ENCODE results near the gene JDP2. TPM values are rescaled to one million over a fixed set of nuclear protein-coding genes. Genes with fewer than 3 reads are reported as not detected.

JDP2 gene
- total and polyA plus RNA-seq, 2 of the 4 experiments (the other 2 are of a cell fraction) = 35.7 to 38.4 TPM

GRCh38 chr14:75469606-75470237, 41.9 kb downstream of the JDP2 start:
- Histone ChIP-seq H3K27me3 (ENCODE audit: control insufficient read depth, insufficient read depth, low read length) (no peaks in the 10 kb centered on the region), H3K4me3 (ENCODE audit: insufficient read depth, low read depth, low read length) (no peak overlapping the region), H3K56ac (ENCODE audit: extremely low read depth, insufficient read depth, low read length) (no peak overlapping the region), H3K9me1 (ENCODE audit: insufficient read depth, low read length) (no peaks in the 10 kb centered on the region; the same call in 1 of the 2 replicates), H2BK20ac (ENCODE audit: low read depth, low read length) (no peak overlapping the region), H2BK5ac (ENCODE audit: low read depth, low read length, poor library complexity, severe bottlenecking) (no peak overlapping the region), H3K9me3 (ENCODE audit: control insufficient read depth, insufficient read depth, low read length) (no peaks in the 10 kb centered on the region), H3K4me2 (ENCODE audit: low read depth, low read length) (no peak overlapping the region), H3K4me1 (ENCODE audit: control insufficient read depth, insufficient read depth, low read length) (no peaks in the 10 kb centered on the region; the same call in 1 of the 2 replicates), H3K36me3 (ENCODE audit: control insufficient read depth, insufficient read depth, low read length) (peaks cover 62% of the 10 kb centered on the region), H3K14ac (replicated peaks; ENCODE audit: low read depth, low read length) (no peak overlapping the region), H2AK9ac (replicated peaks; ENCODE audit: low read depth, low read length, poor library complexity) (no peak overlapping the region), H3K79me1 (ENCODE audit: low read depth in 1 of 2, low read length in 2 of 2) (peaks cover 14 to 59% of the 10 kb centered on the region in 2 experiments), H3K27ac (ENCODE audit: insufficient read depth, low read length) (no peak overlapping the region), H3K4ac (ENCODE audit: low read depth, low read length) (no peak overlapping the region), H2BK15ac (ENCODE audit: low read depth, low read length) (no peak overlapping the region), H4K91ac (ENCODE audit: insufficient read depth, low read depth, low read length) (no peak overlapping the region), H4K20me1 (ENCODE audit: insufficient read depth, low read length) (peaks cover 60% of the 10 kb centered on the region), H3K23ac (ENCODE audit: low read depth, low read length) (no peak overlapping the region), H2AK5ac (ENCODE audit: low read depth, low read length) (no peak overlapping the region), H3K18ac (ENCODE audit: low read depth, low read length) (no peak overlapping the region), H2AFZ (replicated peaks; ENCODE audit: low read length, poor library complexity) (no peak overlapping the region), H3K9ac (ENCODE audit: low read depth, low read length) (no peak overlapping the region), H4K5ac (ENCODE audit: low read depth, low read length) (no peak overlapping the region), H4K8ac (ENCODE audit: low read depth in 2 of 2, low read length in 2 of 2) (no peak overlapping the region), H2BK120ac (ENCODE audit: low read depth, low read length) (no peak overlapping the region)
- BruUV-seq (replicated peaks) = TSS peak; percentile 91
- in situ Hi-C loops (cut with MboI; ENCODE audit: low sequenced_read_pairs) = no loop called here
- 82% methylated on average over 20 of the region's 25 CpGs; no CpG with 5 or more reads in 1 of the 2 experiments for WGBS, 2 experiments (ENCODE audit: extremely low coverage in 2 of 2, insufficient read length in 1 of 2)
- intact Hi-C loops (cut with micrococcal nuclease) = no loop called here
- DNase-seq (no peak), ATAC-seq (ENCODE audit: low read depth) (no peak)
- dilution Hi-C loops (cut with HindIII; ENCODE audit: low sequenced_read_pairs, unreplicated experiment) = no loop called here
- no peak for TF ChIP-seq POLR2A (IDR thresholded peaks at IDR 0.05; ENCODE audit: low read depth, low read length)
- no peak for TF ChIP-seq CHD1 (IDR thresholded peaks at IDR 0.05; ENCODE audit: low read depth, low read length)
- no peak for TF ChIP-seq RFX5 (IDR thresholded peaks at IDR 0.05; ENCODE audit: low read depth, low read length)
- no peak for TF ChIP-seq BHLHE40 (IDR thresholded peaks at IDR 0.05; ENCODE audit: low read depth, low read length)
- TF ChIP-seq MAZ (IDR thresholded peaks at IDR 0.05; ENCODE audit: borderline replicate concordance, low read depth, low read length) = no peak
- TF ChIP-seq USF2 (IDR thresholded peaks at IDR 0.05; ENCODE audit: low read depth, low read length) = no peak
- no peak for TF ChIP-seq RAD21 (IDR thresholded peaks at IDR 0.05; ENCODE audit: low read length)
- TF ChIP-seq MAFK (IDR thresholded peaks at IDR 0.05; ENCODE audit: low read depth, low read length) = no peak
- ChIA-PET CTCF (no interaction called here), POLR2A (ENCODE audit: unreplicated experiment) (no interaction called here)
